Measurements from ENCODE around the gene CCND3.
"Not testable (repeated sequence)": the region's sequence is repeated elsewhere in the genome, so short reads cannot be mapped to it uniquely, and the experiment has no call there.

The CCND3 gene

GRCh38 chr6:41947581-41948220 is 6.1 kb upstream of the CCND3 start:
- DNase-seq (ENCODE audit: low spot score), result no peak

GRCh38 chr6:41943456-41943855 is 1.8 kb upstream of the CCND3 start:
- DNase-seq (ENCODE audit: low spot score), result no peak

- DNase-seq (ENCODE audit: low spot score), result not testable (repeated sequence)
Measured at GRCh38 chr6:41942882-41943281, 1.3 kb upstream of the CCND3 start.

GRCh38 chr6:41942067-41942851 is 651 bp upstream of the CCND3 start:
- DNase-seq (ENCODE audit: low spot score), result no peak

- peak; percentile 44 for DNase-seq (ENCODE audit: low spot score)
Measured at GRCh38 chr6:41940759-41941279, 789 bp downstream of the CCND3 start.

- DNase-seq (ENCODE audit: low spot score), result no peak
Measured at GRCh38 chr6:41939848-41940758, 1.5 kb downstream of the CCND3 start.

GRCh38 chr6:41939176-41939847 is 2.3 kb downstream of the CCND3 start:
- DNase-seq (ENCODE audit: low spot score), result peak; percentile 64

GRCh38 chr6:41938590-41939175 is 2.9 kb downstream of the CCND3 start:
- no peak for DNase-seq (ENCODE audit: low spot score)

GRCh38 chr6:41937861-41938574 is 3.6 kb downstream of the CCND3 start:
- DNase-seq (ENCODE audit: low spot score), result no peak

- no peak for DNase-seq (ENCODE audit: low spot score)
Measured at GRCh38 chr6:41937472-41937860, 4.1 kb downstream of the CCND3 start.

GRCh38 chr6:41936073-41936837 is 5.4 kb downstream of the CCND3 start:
- peak; percentile 82 for DNase-seq (ENCODE audit: low spot score)

- DNase-seq (ENCODE audit: low spot score), result peak; percentile 25
Measured at GRCh38 chr6:41935685-41936072, 5.9 kb downstream of the CCND3 start.

- no peak for DNase-seq (ENCODE audit: low spot score)
Measured at GRCh38 chr6:41935193-41935574, 6.4 kb downstream of the CCND3 start.

GRCh38 chr6:41934278-41935192 is 7.1 kb downstream of the CCND3 start:
- no peak for DNase-seq (ENCODE audit: low spot score)

- DNase-seq (ENCODE audit: low spot score), result no peak
Measured at GRCh38 chr6:41932378-41932777, 9.2 kb downstream of the CCND3 start.

GRCh38 chr6:41931792-41932191 is 9.8 kb downstream of the CCND3 start:
- no peak for DNase-seq (ENCODE audit: low spot score)

GRCh38 chr6:41929924-41930323 is 11.7 kb downstream of the CCND3 start:
- DNase-seq (ENCODE audit: low spot score), result no peak

GRCh38 chr6:41927253-41927652 is 14.4 kb downstream of the CCND3 start:
- no peak for DNase-seq (ENCODE audit: low spot score)

- DNase-seq (ENCODE audit: low spot score), result no peak
Measured at GRCh38 chr6:41922154-41922553, 19.5 kb downstream of the CCND3 start.
